Measurements from ENCODE around the gene CNTNAP5.

The CNTNAP5 gene

GRCh38 chr2:124489686-124490085, 464.6 kb downstream of the CNTNAP5 start:
- Histone ChIP-seq H2AFZ (ENCODE audit: low read length) (no peak overlapping the region), H3F3A (ENCODE audit: insufficient read depth, low read length) (no peaks in the 10 kb centered on the region), H3K4me2 (ENCODE audit: low read depth, low read length) (no peak overlapping the region), H4K20me1 (ENCODE audit: insufficient read depth, low read length) (no peaks in the 10 kb centered on the region), H3K36me3 (replicated peaks; ENCODE audit: insufficient read depth, low read length) (no peaks in the 10 kb centered on the region), H3K4me1 (ENCODE audit: low read length) (no peaks in the 10 kb centered on the region), H3K27ac (ENCODE audit: low read length) (no peak overlapping the region), H3K4me3 (ENCODE audit: low read length) (no peak overlapping the region), H3K79me2 (ENCODE audit: low read length) (no peaks in the 10 kb centered on the region), H3K9me3 (replicated peaks; ENCODE audit: insufficient read depth, low read length) (no peaks in the 10 kb centered on the region), H3K9ac (ENCODE audit: low read length) (no peak overlapping the region), H3K27me3 (replicated peaks; ENCODE audit: insufficient read depth, low read length) (no peaks in the 10 kb centered on the region), H3K9me2 (replicated peaks; ENCODE audit: insufficient read depth, low read length) (no peaks in the 10 kb centered on the region)
- DNase-seq, result no peak
- TF ChIP-seq EZH2phosphoT487 (IDR thresholded peaks at IDR 0.05; ENCODE audit: low read length), result no peak
- no peak for TF ChIP-seq EZH2 (optimal IDR thresholded peaks at IDR 0.05; ENCODE audit: low read depth, low read length)

DNA sequence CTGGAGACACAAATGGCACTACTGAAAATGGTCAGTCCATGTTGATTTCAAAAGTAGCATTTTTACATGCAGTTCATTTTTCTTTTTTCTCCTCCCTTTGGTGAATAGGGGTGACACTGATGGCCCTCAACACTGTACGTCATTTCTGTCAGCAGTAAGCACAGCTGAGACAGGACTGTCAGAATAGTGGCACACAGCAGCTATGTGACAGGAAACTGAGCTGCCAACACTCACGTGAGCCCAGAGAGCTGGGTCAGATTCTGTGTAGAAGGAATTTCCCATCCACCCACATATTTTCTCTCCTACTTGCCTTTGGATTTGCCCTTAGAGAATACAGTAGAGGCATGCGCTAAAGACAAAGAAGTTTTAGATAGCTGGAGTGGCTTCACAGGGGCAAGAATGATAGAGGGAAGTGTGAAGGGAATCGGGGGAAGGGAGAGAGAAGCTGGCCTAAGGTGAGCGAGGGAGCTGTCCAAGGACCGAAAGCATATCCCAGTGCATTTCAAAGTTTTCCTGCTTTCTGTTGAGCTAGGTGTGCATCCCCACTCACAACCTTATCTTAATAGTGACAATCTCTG, 476.6 kb downstream of the CNTNAP5 start:
- TF ChIP-seq EZH2 (optimal IDR thresholded peaks at IDR 0.05; ENCODE audit: low read depth, low read length), result no peak
- no peak for TF ChIP-seq EZH2phosphoT487 (IDR thresholded peaks at IDR 0.05; ENCODE audit: low read length)
- TF ChIP-seq, protein P1, sequence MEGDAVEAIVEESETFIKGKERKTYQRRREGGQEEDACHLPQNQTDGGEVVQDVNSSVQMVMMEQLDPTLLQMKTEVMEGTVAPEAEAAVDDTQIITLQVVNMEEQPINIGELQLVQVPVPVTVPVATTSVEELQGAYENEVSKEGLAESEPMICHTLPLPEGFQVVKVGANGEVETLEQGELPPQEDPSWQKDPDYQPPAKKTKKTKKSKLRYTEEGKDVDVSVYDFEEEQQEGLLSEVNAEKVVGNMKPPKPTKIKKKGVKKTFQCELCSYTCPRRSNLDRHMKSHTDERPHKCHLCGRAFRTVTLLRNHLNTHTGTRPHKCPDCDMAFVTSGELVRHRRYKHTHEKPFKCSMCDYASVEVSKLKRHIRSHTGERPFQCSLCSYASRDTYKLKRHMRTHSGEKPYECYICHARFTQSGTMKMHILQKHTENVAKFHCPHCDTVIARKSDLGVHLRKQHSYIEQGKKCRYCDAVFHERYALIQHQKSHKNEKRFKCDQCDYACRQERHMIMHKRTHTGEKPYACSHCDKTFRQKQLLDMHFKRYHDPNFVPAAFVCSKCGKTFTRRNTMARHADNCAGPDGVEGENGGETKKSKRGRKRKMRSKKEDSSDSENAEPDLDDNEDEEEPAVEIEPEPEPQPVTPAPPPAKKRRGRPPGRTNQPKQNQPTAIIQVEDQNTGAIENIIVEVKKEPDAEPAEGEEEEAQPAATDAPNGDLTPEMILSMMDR (IDR thresholded peaks at IDR 0.05; ENCODE audit: low read length), result no peak
- H3K9me3 ChIP-seq (replicated peaks; ENCODE audit: insufficient read depth, low read length), result no peaks in the 10 kb centered on the region
- H3K27ac ChIP-seq (ENCODE audit: low read length), result no peak overlapping the region
- H4K20me1 ChIP-seq (ENCODE audit: insufficient read depth, low read length), result no peaks in the 10 kb centered on the region
- H3K4me2 ChIP-seq (ENCODE audit: low read depth, low read length), result no peak overlapping the region
- no peak overlapping the region for H2AFZ ChIP-seq (ENCODE audit: low read length)
- no peaks in the 10 kb centered on the region for H3K36me3 ChIP-seq (replicated peaks; ENCODE audit: insufficient read depth, low read length)
- DNase-seq, result no peak
- no peak overlapping the region for H3K9ac ChIP-seq (ENCODE audit: low read length)
- no peaks in the 10 kb centered on the region for H3K9me2 ChIP-seq (replicated peaks; ENCODE audit: insufficient read depth, low read length)
- H3K27me3 ChIP-seq (replicated peaks; ENCODE audit: insufficient read depth, low read length), result no peaks in the 10 kb centered on the region
- H3F3A ChIP-seq (ENCODE audit: insufficient read depth, low read length), result no peaks in the 10 kb centered on the region
- H3K4me3 ChIP-seq (ENCODE audit: low read length), result no peak overlapping the region
- H3K79me2 ChIP-seq (ENCODE audit: low read length), result no peaks in the 10 kb centered on the region
- H3K4me1 ChIP-seq (ENCODE audit: low read length), result no peaks in the 10 kb centered on the region

- no peak overlapping the region for H2AFZ ChIP-seq (ENCODE audit: low read length)
- DNase-seq, result no peak
- no peaks in the 10 kb centered on the region for H3K79me2 ChIP-seq (ENCODE audit: low read length)
- TF ChIP-seq EZH2 (optimal IDR thresholded peaks at IDR 0.05; ENCODE audit: low read depth, low read length) (no peak), EZH2phosphoT487 (IDR thresholded peaks at IDR 0.05; ENCODE audit: low read length) (no peak)
- TF ChIP-seq, protein P1 (IDR thresholded peaks at IDR 0.05; ENCODE audit: low read length), result no peak
- H3K9me3 ChIP-seq (replicated peaks; ENCODE audit: insufficient read depth, low read length), result no peaks in the 10 kb centered on the region
- no peak overlapping the region for H3K4me3 ChIP-seq (ENCODE audit: low read length)
- H3K9ac ChIP-seq (ENCODE audit: low read length), result no peak overlapping the region
- H3K4me2 ChIP-seq (ENCODE audit: low read depth, low read length), result no peak overlapping the region
- H4K20me1 ChIP-seq (ENCODE audit: insufficient read depth, low read length), result no peaks in the 10 kb centered on the region
- H3K36me3 ChIP-seq (replicated peaks; ENCODE audit: insufficient read depth, low read length), result no peaks in the 10 kb centered on the region
- no peaks in the 10 kb centered on the region for H3F3A ChIP-seq (ENCODE audit: insufficient read depth, low read length)
- no peak overlapping the region for H3K27ac ChIP-seq (ENCODE audit: low read length)
- H3K4me1 ChIP-seq (ENCODE audit: low read length), result no peaks in the 10 kb centered on the region
- no peaks in the 10 kb centered on the region for H3K9me2 ChIP-seq (replicated peaks; ENCODE audit: insufficient read depth, low read length)
- no peaks in the 10 kb centered on the region for H3K27me3 ChIP-seq (replicated peaks; ENCODE audit: insufficient read depth, low read length)
Observed at GRCh38 chr2:124514236-124514635, 489.1 kb downstream of the CNTNAP5 start.

DNA sequence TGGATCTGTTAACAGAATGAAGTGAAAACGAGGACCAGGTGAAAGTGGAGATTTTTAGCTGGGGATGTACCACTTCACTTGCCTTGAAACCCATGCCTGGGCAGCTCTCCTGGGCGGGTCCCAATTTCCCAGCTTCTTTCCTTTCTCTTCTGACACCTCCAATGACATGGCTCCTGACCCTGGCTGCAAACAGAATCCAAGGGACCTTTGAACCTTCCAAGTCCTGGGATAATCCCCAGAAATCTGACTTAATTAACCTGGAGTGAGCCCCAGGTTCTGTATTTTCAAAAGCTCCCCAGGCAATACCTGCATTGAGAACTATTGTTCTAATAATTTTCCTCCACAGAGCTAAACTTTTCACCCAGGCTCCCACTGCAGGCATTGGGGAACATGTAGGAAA, 495.9 kb downstream of the CNTNAP5 start:
- Histone ChIP-seq H3K36me3 (replicated peaks; ENCODE audit: insufficient read depth, low read length) (no peaks in the 10 kb centered on the region), H3K27ac (ENCODE audit: low read length) (no peak overlapping the region), H2AFZ (ENCODE audit: low read length) (no peak overlapping the region), H3K9ac (ENCODE audit: low read length) (no peak overlapping the region), H4K20me1 (ENCODE audit: insufficient read depth, low read length) (no peaks in the 10 kb centered on the region), H3K27me3 (replicated peaks; ENCODE audit: insufficient read depth, low read length) (no peaks in the 10 kb centered on the region), H3K9me2 (replicated peaks; ENCODE audit: insufficient read depth, low read length) (no peaks in the 10 kb centered on the region), H3K9me3 (replicated peaks; ENCODE audit: insufficient read depth, low read length) (no peaks in the 10 kb centered on the region), H3F3A (ENCODE audit: insufficient read depth, low read length) (no peaks in the 10 kb centered on the region), H3K4me2 (ENCODE audit: low read depth, low read length) (no peak overlapping the region), H3K4me3 (ENCODE audit: low read length) (no peak overlapping the region), H3K4me1 (ENCODE audit: low read length) (no peaks in the 10 kb centered on the region), H3K79me2 (ENCODE audit: low read length) (no peaks in the 10 kb centered on the region)
- DNase-seq, result no peak
- TF ChIP-seq EZH2phosphoT487 (IDR thresholded peaks at IDR 0.05; ENCODE audit: low read length) (no peak), EZH2 (optimal IDR thresholded peaks at IDR 0.05; ENCODE audit: low read depth, low read length) (no peak)
- TF ChIP-seq, protein P1 (IDR thresholded peaks at IDR 0.05; ENCODE audit: low read length), result no peak

Data from MM.1S (cell line).